K562 (cell line): ENCODE measurements around the gene DHDDS. TPM values are rescaled to one million over a fixed set of nuclear protein-coding genes. Genes with fewer than 3 reads are reported as not detected.

Source experiments
- CBFA2T2 ChIP-seq: fragments of 450-650 bp; conservative IDR thresholded peaks from 2 replicates; pipeline ENCODE4 v1.6.1; 2017; ENCODE audit warnings: mild to moderate bottlenecking
- CBX3 ChIP-seq, 2 experiments: IDR thresholded peaks; 1 replicate in 1 of 2; 2 replicates in 1 of 2; pipeline ENCODE4 v1.6.1; 2012; ENCODE audit warnings: inconsistent platforms in 2 of 2, low read length in 2 of 2, borderline replicate concordance in 1 of 2, control low read depth in 1 of 2
- CEBPB ChIP-seq: fragments of 450-650 bp; IDR thresholded peaks from 2 replicates; pipeline ENCODE4 v1.6.1; 2016; ENCODE audit warnings: missing genetic modification characterization, missing compliant biosample characterization
- DPF2 ChIP-seq: fragments of 450-650 bp; IDR thresholded peaks from 2 replicates; pipeline ENCODE4 v1.6.1; 2016
- E2F6 ChIP-seq, 2 experiments: IDR thresholded peaks; 2 replicates each; pipeline ENCODE4 v1.6.1; 2011; ENCODE audit warnings: borderline replicate concordance in 1 of 2, control low read depth in 1 of 2, low read depth in 1 of 2, low read length in 1 of 2, mild to moderate bottlenecking in 1 of 2, mixed read lengths in 1 of 2, moderate library complexity in 1 of 2; ENCODE audit not compliant: insufficient read depth in 1 of 2, insufficient read length in 1 of 2, poor library complexity in 1 of 2, severe bottlenecking in 1 of 2; ENCODE audit errors: extremely low read depth in 1 of 2
- ELK3 ChIP-seq: fragments of 450-650 bp; formaldehyde crosslinking; IDR thresholded peaks from 2 replicates; pipeline ENCODE4 v1.4.0; 2020; ENCODE audit warnings: mild to moderate bottlenecking
- ESRRB ChIP-seq: fragments of 250-450 bp; sonication (Bioruptor Pico); IDR thresholded peaks from 2 replicates; pipeline ENCODE4 v1.5.0; 2020; ENCODE audit warnings: mild to moderate bottlenecking, moderate library complexity, borderline replicate concordance
- EZH2 ChIP-seq: IDR thresholded peaks from 2 replicates; pipeline ENCODE4 v1.6.1; 2012; ENCODE audit warnings: low read depth, mild to moderate bottlenecking, inconsistent platforms, low read length, borderline replicate concordance
- FOXK2 ChIP-seq, 2 experiments: fragments of 450-650 bp; IDR thresholded peaks in 1 of 2; conservative IDR thresholded peaks in 1 of 2; 2 replicates each; pipeline ENCODE4 v1.6.1; 2016; ENCODE audit warnings: low read depth in 2 of 2, mild to moderate bottlenecking in 1 of 2
- HDAC2 ChIP-seq: fragments of 450-650 bp; IDR thresholded peaks from 2 replicates; pipeline ENCODE4 v1.6.1; 2016; ENCODE audit warnings: mild to moderate bottlenecking
- HINFP ChIP-seq: fragments of 450-650 bp; conservative IDR thresholded peaks from 2 replicates; pipeline ENCODE4 v1.6.1; 2016; ENCODE audit warnings: missing genetic modification characterization, low read depth, mild to moderate bottlenecking, control low read depth, missing compliant biosample characterization
- HNRNPH1 ChIP-seq: fragments of 200-400 bp; formaldehyde crosslinking; optimal IDR thresholded peaks from 2 replicates; pipeline ENCODE3; 2017; ENCODE audit warnings: low read depth, mild to moderate bottlenecking, low read length, moderate library complexity
- HNRNPL ChIP-seq: fragments of 200-400 bp; formaldehyde crosslinking; IDR thresholded peaks from 2 replicates; pipeline ENCODE4 v1.6.1; 2017; ENCODE audit warnings: low read depth, mild to moderate bottlenecking, low read length
- POLR3G ChIP-seq: IDR thresholded peaks from 2 replicates; pipeline ENCODE4 v1.6.1; 2011; ENCODE audit not compliant: insufficient read length, insufficient replicate concordance; ENCODE audit errors: extremely low read depth
- PURB ChIP-seq: sonication (generic); formaldehyde crosslinking; IDR thresholded peaks from 2 replicates; pipeline ENCODE4 v1.9.0; 2021; ENCODE audit warnings: low read depth, mild to moderate bottlenecking, missing genetic modification reagents
- SIN3B ChIP-seq: fragments of 450-650 bp; IDR thresholded peaks from 2 replicates; pipeline ENCODE4 v1.6.1; 2017; ENCODE audit warnings: low read depth, mild to moderate bottlenecking, moderate library complexity
- TAL1 ChIP-seq: fragments of 450-650 bp; IDR thresholded peaks from 2 replicates; pipeline ENCODE4 v1.6.1; 2016; ENCODE audit warnings: mild to moderate bottlenecking
- XRCC5 ChIP-seq: fragments of 200-400 bp; formaldehyde crosslinking; IDR thresholded peaks from 2 replicates; pipeline ENCODE4 v1.6.1; 2017; ENCODE audit warnings: low read depth, mild to moderate bottlenecking, low read length
- ZBTB43 ChIP-seq: sonication (generic); formaldehyde crosslinking; IDR thresholded peaks from 2 replicates; pipeline ENCODE4 v1.8.0; 2023; ENCODE audit warnings: mild to moderate bottlenecking, missing genetic modification reagents
- ZBTB49 ChIP-seq: sonication (generic); formaldehyde crosslinking; IDR thresholded peaks from 2 replicates; pipeline ENCODE4 v1.8.0; 2022; ENCODE audit warnings: missing genetic modification reagents, mild to moderate bottlenecking, borderline replicate concordance
- ZNF232 ChIP-seq: sonication (generic); formaldehyde crosslinking; IDR thresholded peaks from 2 replicates; pipeline ENCODE4 v1.8.0; 2022; ENCODE audit warnings: mild to moderate bottlenecking, missing genetic modification reagents
- ZNF24 ChIP-seq: fragments of 450-650 bp; IDR thresholded peaks from 2 replicates; pipeline ENCODE4 v1.6.1; 2016
- polyA plus RNA-seq, 8 experiments: library from polyadenylated mRNA; depleted of rRNA in 4 of 8; stranded (reverse) in 5 of 8; unstranded in 3 of 8; fragments of >200 nt; fragmentation: Nextera tagmentation in 2 of 8; fragmentation: Illumina TruSeq in 1 of 8; extraction: Ambion mirVana in 2 of 8; extraction: Trizol in 1 of 8; gene quantifications; 2 replicates each; pipeline versions ENCODE4 v1.2.1 to v1.2.3, GENCODE V29; 2011 to 2014; ENCODE audit warnings: inconsistent platforms in 1 of 8, missing spikeins in 1 of 8
- total RNA-seq, 7 experiments: library from RNA; depleted of rRNA in 6 of 7; stranded (reverse); fragments of >200 nt in 6 of 7; fragmentation: Illumina TruSeq in 2 of 7; extraction: Trizol in 2 of 7; gene quantifications; 2 replicates each; pipeline versions ENCODE4 v1.2.1 to v1.2.3, GENCODE V29; 2011 to 2021; ENCODE audit warnings: low replicate concordance in 1 of 7

DHDDS gene
- total and polyA plus RNA-seq, 9 of the 15 experiments (the other 6 are each of a cell fraction or from before 2014, with no cell fraction given): 33.3 to 55.0 (median 44.3) TPM

GRCh38 chr1:26472320-26472900 lies 40.3 kb downstream of the DHDDS start, which contains the start of gene HMGN2 (continued):
- TF ChIP-seq HINFP (tag): no peak
- no peak for TF ChIP-seq DPF2
- no peak for TF ChIP-seq PURB (CRISPR knock-in tag)
- TF ChIP-seq SIN3B: peak; percentile 76
- no peak for TF ChIP-seq ESRRB (CRISPR knock-in tag)
- no peak for TF ChIP-seq XRCC5
- TF ChIP-seq ZBTB49 (CRISPR knock-in tag): no peak
- TF ChIP-seq E2F6 (IDR thresholded peaks at IDR 0.05; ENCODE audit: borderline replicate concordance in 1 of 2, extremely low read depth in 1 of 2, insufficient read depth in 1 of 2, insufficient read length in 1 of 2, low read depth in 1 of 2, low read length in 1 of 2, poor library complexity in 1 of 2, severe bottlenecking in 1 of 2): no peak
- no peak for TF ChIP-seq HDAC2
- TF ChIP-seq ELK3 (CRISPR knock-in tag): 0 out of 2 replicates have a peak, but pooled peaks have one; percentile 39
- TF ChIP-seq ZNF24: no peak
- peak; percentile 43; the same call in 1 of the 2 replicates for TF ChIP-seq HNRNPL
- TF ChIP-seq FOXK2 (conservative IDR thresholded peaks at IDR 0.05 in 1 of 2, IDR thresholded peaks at IDR 0.05 in 1 of 2; ENCODE audit: low read depth in 2 of 2): no peak
- TF ChIP-seq CEBPB (tag): no peak
- TF ChIP-seq CBX3 (IDR thresholded peaks at IDR 0.05; ENCODE audit: borderline replicate concordance in 1 of 2, low read length in 2 of 2): no peak
- no peak for TF ChIP-seq TAL1
- no peak for TF ChIP-seq HNRNPH1
- TF ChIP-seq EZH2: no peak
- TF ChIP-seq ZNF232 (CRISPR knock-in tag): 0 out of 2 replicates have a peak, but pooled peaks have one; percentile 37
- no peak for TF ChIP-seq ZBTB43
- TF ChIP-seq CBFA2T2: peak; percentile 62
- no peak for TF ChIP-seq POLR3G
